ENCODE data around the gene CYS1. TPM values are rescaled to one million over a fixed set of nuclear protein-coding genes. Genes with fewer than 3 reads are reported as not detected.
"Not testable (repeated sequence)": the region's sequence is repeated elsewhere in the genome, so short reads cannot be mapped to it uniquely, and the experiment has no call there.

The CYS1 gene
- total and polyA plus RNA-seq, 2 donors (not counting 3 experiments of a cell fraction or from before 2014, with no cell fraction given): not detected

DNA sequence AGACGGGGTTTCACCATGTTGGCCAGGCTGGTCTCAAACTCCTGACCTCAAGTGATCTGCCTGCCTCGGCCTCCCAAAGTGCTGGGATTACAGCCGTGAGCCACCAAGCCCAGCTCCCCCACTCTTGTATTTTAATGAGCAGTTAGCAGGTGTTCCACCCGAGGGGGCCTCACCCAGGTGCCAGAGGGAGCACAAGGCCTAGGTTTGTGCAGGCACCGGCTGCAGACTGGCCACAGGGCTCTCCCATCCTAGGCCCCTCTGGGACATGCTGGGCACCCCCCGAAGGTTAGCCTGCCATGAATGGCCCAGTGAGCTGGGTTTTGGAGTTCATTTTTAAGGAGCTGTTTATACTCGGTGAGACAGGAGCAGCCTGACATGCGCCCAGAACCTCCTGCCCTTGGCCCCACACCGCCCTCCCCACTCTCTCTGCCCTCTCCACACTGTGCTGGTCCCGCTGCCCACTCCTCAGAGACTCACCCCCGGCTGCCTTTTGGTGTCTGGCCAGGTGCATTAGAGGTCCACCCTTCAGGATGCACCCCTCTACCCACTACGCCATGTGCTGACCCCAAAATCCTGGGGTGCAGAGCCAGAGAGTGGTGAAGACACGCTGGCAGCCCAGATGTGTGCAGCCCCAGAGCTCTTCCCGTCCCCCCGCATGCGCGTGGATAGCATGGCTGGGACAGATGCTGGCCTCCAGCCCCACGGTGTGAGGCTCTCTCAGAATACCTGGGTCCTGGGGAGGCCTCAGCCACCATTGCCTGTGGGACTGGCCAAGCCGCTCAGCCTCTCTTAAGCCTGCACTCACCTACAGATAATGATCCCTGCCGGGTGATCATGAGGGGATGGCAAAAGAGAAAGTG is 48.1 kb downstream of the CYS1 start:
- no peaks in the 10 kb centered on the region for H3K27me3 ChIP-seq (ENCODE audit: control insufficient read depth in 2 of 2, insufficient read depth in 2 of 2, low read length in 2 of 2)
- peaks cover 21% of the 10 kb centered on the region for H3K4me1 ChIP-seq (ENCODE audit: control insufficient read depth, extremely low read depth, insufficient read depth, low read length)
- H3K9me3 ChIP-seq (replicated peaks; ENCODE audit: control insufficient read depth, insufficient read depth, low read length): no peaks in the 10 kb centered on the region
- H3K79me2 ChIP-seq (ENCODE audit: control insufficient read depth, insufficient read depth, low read length): no peaks in the 10 kb centered on the region
- DNase-seq (ENCODE audit: low read depth, low spot score) (no peak), FAIRE-seq (no peak)
- dilution Hi-C loops (cut with MboI; ENCODE audit: extremely low pct_ligation_motif_present, low sequenced_read_pairs) (no loop called here), intact Hi-C loops (cut with micrococcal nuclease) (no loop called here)
- POLR2A ChIA-PET: interaction anchor here (0.6 kb wide), 1 partner anchor 229 kb away, joined by 5 read pairs; no protein-coding TSS in a partner anchor
- CTCF ChIA-PET: interaction anchor here (4.9 to 16.1 kb wide), 2 partner anchors 48 to 219 kb away, joined by 37 to 151 read pairs; no protein-coding TSS in a partner anchor
- no peak overlapping the region for H3K9ac ChIP-seq (replicated peaks; ENCODE audit: extremely low read depth, insufficient read depth, low read length)
- H3K36me3 ChIP-seq (ENCODE audit: control insufficient read depth in 2 of 2, extremely low read depth in 1 of 2, insufficient read depth in 2 of 2, low read length in 2 of 2): no peaks in the 10 kb centered on the region
- no peak for TF ChIP-seq MYC (IDR thresholded peaks at IDR 0.05; ENCODE audit: low read depth, low read length)
- TF ChIP-seq FOS (IDR thresholded peaks at IDR 0.05; ENCODE audit: borderline replicate concordance, insufficient read depth, low read length): no peak
- TF ChIP-seq, protein P1, sequence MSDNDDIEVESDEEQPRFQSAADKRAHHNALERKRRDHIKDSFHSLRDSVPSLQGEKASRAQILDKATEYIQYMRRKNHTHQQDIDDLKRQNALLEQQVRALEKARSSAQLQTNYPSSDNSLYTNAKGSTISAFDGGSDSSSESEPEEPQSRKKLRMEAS (IDR thresholded peaks at IDR 0.05; ENCODE audit: insufficient read depth, insufficient read length): no peak
- no peak for TF ChIP-seq EZH2 (IDR thresholded peaks at IDR 0.05; ENCODE audit: borderline replicate concordance, low read depth, low read length, severe bottlenecking)
- no peak for TF ChIP-seq POLR2AphosphoS5 (IDR thresholded peaks at IDR 0.05; ENCODE audit: insufficient read depth, low read depth, low read length)
- no peak for TF ChIP-seq GATA2 (IDR thresholded peaks at IDR 0.05; ENCODE audit: insufficient read depth, insufficient read length, low read depth, low read length)
- TF ChIP-seq, protein P2, sequence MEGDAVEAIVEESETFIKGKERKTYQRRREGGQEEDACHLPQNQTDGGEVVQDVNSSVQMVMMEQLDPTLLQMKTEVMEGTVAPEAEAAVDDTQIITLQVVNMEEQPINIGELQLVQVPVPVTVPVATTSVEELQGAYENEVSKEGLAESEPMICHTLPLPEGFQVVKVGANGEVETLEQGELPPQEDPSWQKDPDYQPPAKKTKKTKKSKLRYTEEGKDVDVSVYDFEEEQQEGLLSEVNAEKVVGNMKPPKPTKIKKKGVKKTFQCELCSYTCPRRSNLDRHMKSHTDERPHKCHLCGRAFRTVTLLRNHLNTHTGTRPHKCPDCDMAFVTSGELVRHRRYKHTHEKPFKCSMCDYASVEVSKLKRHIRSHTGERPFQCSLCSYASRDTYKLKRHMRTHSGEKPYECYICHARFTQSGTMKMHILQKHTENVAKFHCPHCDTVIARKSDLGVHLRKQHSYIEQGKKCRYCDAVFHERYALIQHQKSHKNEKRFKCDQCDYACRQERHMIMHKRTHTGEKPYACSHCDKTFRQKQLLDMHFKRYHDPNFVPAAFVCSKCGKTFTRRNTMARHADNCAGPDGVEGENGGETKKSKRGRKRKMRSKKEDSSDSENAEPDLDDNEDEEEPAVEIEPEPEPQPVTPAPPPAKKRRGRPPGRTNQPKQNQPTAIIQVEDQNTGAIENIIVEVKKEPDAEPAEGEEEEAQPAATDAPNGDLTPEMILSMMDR (IDR thresholded peaks at IDR 0.05; ENCODE audit: extremely low read depth in 1 of 2, insufficient read depth in 1 of 2, low read depth in 1 of 2, low read length in 2 of 2): no peak
- TF ChIP-seq POLR2A (IDR thresholded peaks at IDR 0.05; ENCODE audit: low read depth, low read length): no peak
- no peak for TF ChIP-seq JUN (IDR thresholded peaks at IDR 0.05; ENCODE audit: borderline replicate concordance, insufficient read depth, insufficient read length, low read depth)
- H3K27ac ChIP-seq (ENCODE audit: insufficient read depth, low read depth, low read length): no peak overlapping the region
- BruUV-seq (replicated peaks): no TSS peak
- H2AFZ ChIP-seq (ENCODE audit: low read depth, low read length): no peak overlapping the region
- H3K4me3 ChIP-seq (replicated peaks in 1 of 3; ENCODE audit: insufficient read depth in 1 of 3, low read depth in 1 of 3, low read length in 3 of 3): no peak overlapping the region
- H4K20me1 ChIP-seq (replicated peaks; ENCODE audit: control insufficient read depth, extremely low read depth, insufficient read depth, low read length): no peaks in the 10 kb centered on the region
- H3K9me1 ChIP-seq (replicated peaks; ENCODE audit: control insufficient read depth, extremely low read depth, insufficient read depth, low read length): no peaks in the 10 kb centered on the region
- H3K4me2 ChIP-seq (ENCODE audit: insufficient read depth, low read length): no peak overlapping the region

GRCh38 chr2:10030798-10031197 is 49.4 kb downstream of the CYS1 start:
- POLR2A ChIA-PET; H3K36me3 ChIP-seq (ENCODE audit: control insufficient read depth in 2 of 2, extremely low read depth in 1 of 2, insufficient read depth in 2 of 2, low read length in 2 of 2); H3K27me3 ChIP-seq (ENCODE audit: control insufficient read depth in 2 of 2, insufficient read depth in 2 of 2, low read length in 2 of 2); H2AFZ ChIP-seq (ENCODE audit: low read depth, low read length); DNase-seq (ENCODE audit: low read depth, low spot score); H4K20me1 ChIP-seq (replicated peaks; ENCODE audit: control insufficient read depth, extremely low read depth, insufficient read depth, low read length); H3K4me2 ChIP-seq (ENCODE audit: insufficient read depth, low read length); FAIRE-seq; intact Hi-C loops (cut with micrococcal nuclease); H3K9me3 ChIP-seq (replicated peaks; ENCODE audit: control insufficient read depth, insufficient read depth, low read length); H3K27ac ChIP-seq (ENCODE audit: insufficient read depth, low read depth, low read length); BruUV-seq (replicated peaks); H3K9me1 ChIP-seq (replicated peaks; ENCODE audit: control insufficient read depth, extremely low read depth, insufficient read depth, low read length); dilution Hi-C loops (cut with MboI; ENCODE audit: extremely low pct_ligation_motif_present, low sequenced_read_pairs); H3K4me1 ChIP-seq (ENCODE audit: control insufficient read depth, extremely low read depth, insufficient read depth, low read length); H3K9ac ChIP-seq (replicated peaks; ENCODE audit: extremely low read depth, insufficient read depth, low read length); H3K4me3 ChIP-seq (replicated peaks in 1 of 3; ENCODE audit: insufficient read depth in 1 of 3, low read depth in 1 of 3, low read length in 3 of 3); H3K79me2 ChIP-seq (ENCODE audit: control insufficient read depth, insufficient read depth, low read length): not testable (repeated sequence)
- CTCF ChIA-PET: interaction anchor here (1.6 to 16.1 kb wide), 3 partner anchors 13 to 217 kb away, joined by 4 to 151 read pairs (median 37); no protein-coding TSS in a partner anchor

Measured in endothelial cell of umbilical vein (primary cell).